Measurements from ENCODE around the gene CHMP4B.

GRCh38 chr20:33808388-33808787 is 2.8 kb upstream of the CHMP4B start:
- TF ChIP-seq RAD21 (IDR thresholded peaks at IDR 0.05) (no peak), CTCF (IDR thresholded peaks at IDR 0.05; ENCODE audit: low read depth, low read length, missing input control) (no peak), SP1 (IDR thresholded peaks at IDR 0.05) (no peak), YY1 (IDR thresholded peaks at IDR 0.05) (no peak), RXRA (IDR thresholded peaks at IDR 0.05) (no peak), TAF1 (conservative IDR thresholded peaks at IDR 0.05) (no peak), GABPA (IDR thresholded peaks at IDR 0.05 in 1 of 2, conservative IDR thresholded peaks at IDR 0.05 in 1 of 2) (no peak), EGR1 (IDR thresholded peaks at IDR 0.05; ENCODE audit: low read depth in 2 of 2) (no peak), ATF3 (IDR thresholded peaks at IDR 0.05) (no peak), ZBTB33 (IDR thresholded peaks at IDR 0.05) (no peak), REST (IDR thresholded peaks at IDR 0.05) (no peak)

Measured in liver (tissue), 3 donors.